Urinary bladder (tissue), 4 donors: ENCODE results near the gene GSDME. TPM values are rescaled to one million over a fixed set of nuclear protein-coding genes. Genes with fewer than 3 reads are reported as not detected.

Source experiments
- DNase-seq: peaks from one replicate; pipeline ENCODE4 v3.0.0-alpha.2; 2015; ENCODE audit errors: extremely low spot score
- H3K27ac ChIP-seq: one replicate; pipeline ENCODE4 v1.5.1; 2013; ENCODE audit warnings: low read depth, mild to moderate bottlenecking, moderate library complexity
- H3K36me3 ChIP-seq: one replicate; pipeline ENCODE4 v1.6.1; 2013; ENCODE audit warnings: mild to moderate bottlenecking, moderate library complexity; ENCODE audit not compliant: insufficient read depth
- H3K4me1 ChIP-seq: one replicate; pipeline ENCODE4 v1.6.1; 2013; ENCODE audit warnings: mild to moderate bottlenecking, moderate library complexity; ENCODE audit not compliant: insufficient read depth
- H3K4me3 ChIP-seq: one replicate; pipeline ENCODE4 v1.5.1; 2013; ENCODE audit warnings: low read depth, low read length
- WGBS: extraction: QIAGEN DNeasy Blood & Tissue Kit; methylation state at CpG from one replicate; pipeline ENCODE4 v1.1.7; 2013; 5-methylcytosine and 5-hydroxymethylcytosine counted together
- polyA plus RNA-seq: library from polyadenylated mRNA; stranded (reverse); fragments of 200-250 nt; gene quantifications from one replicate; pipeline ENCODE4 v1.2.3, GENCODE V29; 2013
- total RNA-seq: library from RNA; depleted of rRNA; stranded (reverse); fragments of >200 nt; gene quantifications from one replicate; pipeline ENCODE4 v1.2.3, GENCODE V29; 2014
- donor health status: healthy with polysubstance abuse.
- donor health status: healthy.

GSDME gene
- total and polyA plus RNA-seq, 2 donors: 8.3 to 11.3 TPM

GRCh38 chr7:24764011-24764410 is 6.7 kb upstream of the GSDME start:
- 68% methylated on average over 1 of the region's 1 CpG for WGBS
- H3K4me1 ChIP-seq: no peaks in the 10 kb centered on the region
- no peaks in the 10 kb centered on the region for H3K36me3 ChIP-seq
- H3K4me3 ChIP-seq: no peak overlapping the region
- H3K27ac ChIP-seq: no peak overlapping the region
- DNase-seq: no peak

GRCh38 chr7:24763303-24763901 is 6.1 kb upstream of the GSDME start:
- no peaks in the 10 kb centered on the region for H3K4me1 ChIP-seq
- no peak for DNase-seq
- no peak overlapping the region for H3K4me3 ChIP-seq
- no peaks in the 10 kb centered on the region for H3K36me3 ChIP-seq
- H3K27ac ChIP-seq: no peak overlapping the region
- 74% methylated on average over 5 of the region's 5 CpGs for WGBS

GRCh38 chr7:24762771-24763170 is 5.5 kb upstream of the GSDME start:
- WGBS: 69% methylated on average over 7 of the region's 7 CpGs
- Histone ChIP-seq H3K36me3 (no peaks in the 10 kb centered on the region), H3K27ac (no peak overlapping the region), H3K4me3 (no peak overlapping the region), H3K4me1 (no peaks in the 10 kb centered on the region)
- no peak for DNase-seq

- no peaks in the 10 kb centered on the region for H3K4me1 ChIP-seq
- 73% methylated on average over 1 of the region's 1 CpG for WGBS
- H3K4me3 ChIP-seq: no peak overlapping the region
- no peak overlapping the region for H3K27ac ChIP-seq
- DNase-seq: no peak
- H3K36me3 ChIP-seq: no peaks in the 10 kb centered on the region
Measured at GRCh38 chr7:24760968-24761367, 3.7 kb upstream of the GSDME start.

- no peak for DNase-seq
- Histone ChIP-seq H3K4me3 (peak overlapping the region; percentile 71), H3K4me1 (no peaks in the 10 kb centered on the region), H3K27ac (peak overlapping the region; percentile 88), H3K36me3 (no peaks in the 10 kb centered on the region)
- WGBS: 5% methylated on average over 54 of the region's 54 CpGs
Measured at GRCh38 chr7:24756545-24757352, 515 bp downstream of the GSDME start.

- H3K4me3 ChIP-seq: no peak overlapping the region
- no peaks in the 10 kb centered on the region for H3K4me1 ChIP-seq
- WGBS: 84% methylated on average over 12 of the region's 12 CpGs
- H3K36me3 ChIP-seq: no peaks in the 10 kb centered on the region
- DNase-seq: no peak
- no peak overlapping the region for H3K27ac ChIP-seq
Measured at GRCh38 chr7:24755541-24756407, 1.5 kb downstream of the GSDME start.

- Histone ChIP-seq H3K36me3 (no peaks in the 10 kb centered on the region), H3K4me1 (peaks cover under 1% of the 10 kb centered on the region), H3K4me3 (no peak overlapping the region), H3K27ac (no peak overlapping the region)
- 81% methylated on average over 3 of the region's 3 CpGs for WGBS
- no peak for DNase-seq
Measured at GRCh38 chr7:24754906-24755506, 2.3 kb downstream of the GSDME start.

- 87% methylated on average over 3 of the region's 3 CpGs for WGBS
- Histone ChIP-seq H3K4me1 (peaks cover 1% of the 10 kb centered on the region), H3K27ac (no peak overlapping the region), H3K36me3 (no peaks in the 10 kb centered on the region), H3K4me3 (no peak overlapping the region)
- no peak for DNase-seq
Measured at GRCh38 chr7:24752073-24752800, 5.0 kb downstream of the GSDME start.

GRCh38 chr7:24751484-24751883 is 5.8 kb downstream of the GSDME start:
- H3K4me1 ChIP-seq: peaks cover 1% of the 10 kb centered on the region
- H3K27ac ChIP-seq: no peak overlapping the region
- no peaks in the 10 kb centered on the region for H3K36me3 ChIP-seq
- 86% methylated on average over 1 of the region's 1 CpG for WGBS
- H3K4me3 ChIP-seq: no peak overlapping the region
- no peak for DNase-seq

- Histone ChIP-seq H3K36me3 (no peaks in the 10 kb centered on the region), H3K27ac (no peak overlapping the region), H3K4me3 (no peak overlapping the region), H3K4me1 (peaks cover 1% of the 10 kb centered on the region)
- no peak for DNase-seq
- WGBS: 95% methylated on average over 3 of the region's 3 CpGs
Measured at GRCh38 chr7:24750441-24751055, 6.7 kb downstream of the GSDME start.

GRCh38 chr7:24748521-24748920 is 8.7 kb downstream of the GSDME start:
- no peak overlapping the region for H3K4me3 ChIP-seq
- H3K27ac ChIP-seq: no peak overlapping the region
- WGBS: 95% methylated on average over 2 of the region's 2 CpGs
- H3K4me1 ChIP-seq: peaks cover 1% of the 10 kb centered on the region
- no peak for DNase-seq
- H3K36me3 ChIP-seq: no peaks in the 10 kb centered on the region

GRCh38 chr7:24745355-24745754 is 11.9 kb downstream of the GSDME start:
- H3K4me3 ChIP-seq: no peak overlapping the region
- DNase-seq: no peak

GRCh38 chr7:24743471-24743870 is 13.8 kb downstream of the GSDME start:
- WGBS: 93% methylated on average over 6 of the region's 6 CpGs
- DNase-seq: no peak

More at GRCh38 chr7:24745355-24745754, 11.9 kb downstream of the GSDME start:
- H3K36me3 ChIP-seq: no peaks in the 10 kb centered on the region
- H3K4me1 ChIP-seq: peaks cover 1% of the 10 kb centered on the region
- no peak overlapping the region for H3K27ac ChIP-seq

More at GRCh38 chr7:24743471-24743870, 13.8 kb downstream of the GSDME start:
- Histone ChIP-seq H3K27ac (no peak overlapping the region), H3K36me3 (no peaks in the 10 kb centered on the region), H3K4me3 (no peak overlapping the region), H3K4me1 (no peaks in the 10 kb centered on the region)
